Mesendoderm (in vitro differentiated cells): ENCODE measurements around the gene CHMP4B.

Source experiments
- DNase-seq: peaks from one replicate; pipeline ENCODE4 v3.0.0; 2013
- H2AK5ac ChIP-seq: 2 replicates; pipeline ENCODE4 v1.6.1; 2013; ENCODE audit warnings: low read length, inconsistent platforms
- H2BK120ac ChIP-seq: 2 replicates; pipeline ENCODE4 v1.6.1; 2013; ENCODE audit warnings: low read depth, mild to moderate bottlenecking, low read length, moderate library complexity, mixed read lengths
- H2BK15ac ChIP-seq: replicated peaks from 2 replicates; pipeline ENCODE4 v1.6.1; 2013; ENCODE audit warnings: low read depth, mild to moderate bottlenecking, moderate library complexity
- H2BK5ac ChIP-seq: 2 replicates; pipeline ENCODE4 v1.6.1; 2013; ENCODE audit warnings: low read length, inconsistent platforms
- H3K18ac ChIP-seq: 2 replicates; pipeline ENCODE4 v1.6.1; 2013; ENCODE audit warnings: mild to moderate bottlenecking, low read length, mixed read lengths
- H3K23ac ChIP-seq: one replicate; pipeline ENCODE4 v1.6.1; 2013; ENCODE audit warnings: low read length
- H3K27ac ChIP-seq: 2 replicates; pipeline ENCODE4 v1.5.1; 2013; ENCODE audit warnings: low read depth, mild to moderate bottlenecking, inconsistent platforms, low read length, moderate library complexity
- H3K27me3 ChIP-seq: 2 replicates; pipeline ENCODE4 v1.6.1; 2013; ENCODE audit warnings: low read length, control low read depth, mild to moderate bottlenecking, inconsistent platforms; ENCODE audit not compliant: insufficient read depth, poor library complexity
- H3K36me3 ChIP-seq: 2 replicates; pipeline ENCODE4 v1.6.1; 2013; ENCODE audit warnings: low read length, inconsistent platforms; ENCODE audit not compliant: control insufficient read depth, insufficient read depth
- H3K4ac ChIP-seq: one replicate; pipeline ENCODE4 v1.6.1; 2013; ENCODE audit warnings: low read depth, mild to moderate bottlenecking, low read length, moderate library complexity
- H3K4me1 ChIP-seq: 2 replicates; pipeline ENCODE4 v1.6.1; 2013; ENCODE audit warnings: low read depth, low read length, inconsistent platforms; ENCODE audit not compliant: control insufficient read depth
- H3K4me2 ChIP-seq: 2 replicates; pipeline ENCODE4 v1.6.1; 2013; ENCODE audit warnings: low read length
- H3K4me3 ChIP-seq: 2 replicates; pipeline ENCODE4 v1.5.1; 2013; ENCODE audit warnings: mild to moderate bottlenecking, low read length
- H3K56ac ChIP-seq: one replicate; pipeline ENCODE4 v1.6.1; 2013; ENCODE audit warnings: low read length
- H3K79me1 ChIP-seq: 2 replicates; pipeline ENCODE4 v1.6.1; 2013; ENCODE audit warnings: low read length, inconsistent platforms
- H3K79me2 ChIP-seq: 2 replicates; pipeline ENCODE4 v1.6.1; 2013; ENCODE audit warnings: mild to moderate bottlenecking, low read length; ENCODE audit not compliant: control insufficient read depth, insufficient read depth
- H3K9ac ChIP-seq: 2 replicates; pipeline ENCODE4 v1.6.1; 2013; ENCODE audit warnings: low read length, inconsistent platforms
- H4K5ac ChIP-seq: one replicate; pipeline ENCODE4 v1.6.1; 2013; ENCODE audit warnings: low read length
- H4K8ac ChIP-seq: one replicate; pipeline ENCODE4 v1.6.1; 2013; ENCODE audit warnings: low read depth, mild to moderate bottlenecking, control low read depth, low read length, moderate library complexity
- WGBS: extraction: QIAGEN DNeasy Blood & Tissue Kit; methylation state at CpG from one replicate; pipeline ENCODE4 v1.1.7; 2013; ENCODE audit warnings: low lambda C conversion rate, missing lambda C conversion rate; ENCODE audit not compliant: insufficient coverage; ENCODE audit errors: extremely low coverage; 5-methylcytosine and 5-hydroxymethylcytosine counted together

The CHMP4B gene

DNA sequence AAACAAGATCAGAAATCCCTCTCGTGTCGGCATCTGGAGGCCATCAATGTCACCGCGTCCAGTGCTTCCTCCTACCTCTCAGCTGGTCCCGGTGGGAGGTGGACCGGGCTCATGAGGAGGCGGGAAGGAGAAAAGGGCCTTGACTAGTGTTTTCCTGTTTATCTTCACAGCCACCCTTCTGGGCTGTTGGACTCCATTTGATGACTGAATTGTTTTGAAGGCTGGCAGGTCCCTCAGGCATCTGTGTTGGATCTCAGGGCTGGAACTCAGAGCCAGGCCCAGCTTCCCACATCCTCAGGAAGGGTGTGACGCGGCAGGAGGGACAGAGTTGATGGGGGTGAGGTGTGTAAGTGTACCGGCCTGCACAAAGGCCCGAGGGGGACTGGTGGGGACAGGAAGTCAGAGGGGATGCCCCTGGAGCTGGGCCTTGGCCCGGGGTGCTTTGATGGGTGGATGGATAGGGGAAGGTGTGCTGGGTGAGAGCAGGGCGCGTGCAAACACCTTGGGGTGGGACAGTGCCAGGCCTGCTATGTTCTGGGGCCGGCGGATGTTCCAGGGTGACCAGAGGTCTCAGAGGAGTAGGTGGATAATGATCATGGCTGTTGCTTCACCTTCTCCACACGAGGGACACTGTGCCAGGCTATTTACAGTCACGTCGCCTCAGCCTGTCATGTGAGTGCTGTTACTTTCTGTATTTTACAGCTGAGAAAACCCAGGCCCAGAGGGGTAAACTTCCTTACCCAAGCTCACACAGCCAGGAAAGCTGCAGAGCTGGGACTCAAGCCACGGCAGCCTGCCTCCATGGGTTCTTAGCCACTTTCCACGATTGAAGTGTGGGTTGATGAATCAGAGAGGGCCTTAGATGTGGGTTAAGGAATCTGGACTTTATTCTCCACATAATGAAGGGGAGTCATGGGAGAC lies 17.9 kb upstream of the CHMP4B start:
- peak; percentile 39 for DNase-seq
- H3K4me3 ChIP-seq = no peak overlapping the region
- H3K4ac ChIP-seq = no peak overlapping the region
- H2BK120ac ChIP-seq = no peak overlapping the region
- no peak overlapping the region for H3K9ac ChIP-seq
- no peak overlapping the region for H2BK5ac ChIP-seq
- peaks cover 1% of the 10 kb centered on the region for H3K36me3 ChIP-seq
- no peak overlapping the region for H3K18ac ChIP-seq
- no peaks in the 10 kb centered on the region for H3K27me3 ChIP-seq
- no peak overlapping the region for H4K5ac ChIP-seq
- H4K8ac ChIP-seq = no peak overlapping the region
- no peak overlapping the region for H3K4me2 ChIP-seq
- no peak overlapping the region for H2AK5ac ChIP-seq
- H2BK15ac ChIP-seq = no peak overlapping the region
- H3K79me1 ChIP-seq = no peaks in the 10 kb centered on the region
- H3K23ac ChIP-seq = no peak overlapping the region
- no CpG with 5 or more reads among the region's 21 CpGs for WGBS
- no peaks in the 10 kb centered on the region for H3K79me2 ChIP-seq
- H3K4me1 ChIP-seq = no peaks in the 10 kb centered on the region
- H3K56ac ChIP-seq = no peak overlapping the region
- no peak overlapping the region for H3K27ac ChIP-seq

DNA sequence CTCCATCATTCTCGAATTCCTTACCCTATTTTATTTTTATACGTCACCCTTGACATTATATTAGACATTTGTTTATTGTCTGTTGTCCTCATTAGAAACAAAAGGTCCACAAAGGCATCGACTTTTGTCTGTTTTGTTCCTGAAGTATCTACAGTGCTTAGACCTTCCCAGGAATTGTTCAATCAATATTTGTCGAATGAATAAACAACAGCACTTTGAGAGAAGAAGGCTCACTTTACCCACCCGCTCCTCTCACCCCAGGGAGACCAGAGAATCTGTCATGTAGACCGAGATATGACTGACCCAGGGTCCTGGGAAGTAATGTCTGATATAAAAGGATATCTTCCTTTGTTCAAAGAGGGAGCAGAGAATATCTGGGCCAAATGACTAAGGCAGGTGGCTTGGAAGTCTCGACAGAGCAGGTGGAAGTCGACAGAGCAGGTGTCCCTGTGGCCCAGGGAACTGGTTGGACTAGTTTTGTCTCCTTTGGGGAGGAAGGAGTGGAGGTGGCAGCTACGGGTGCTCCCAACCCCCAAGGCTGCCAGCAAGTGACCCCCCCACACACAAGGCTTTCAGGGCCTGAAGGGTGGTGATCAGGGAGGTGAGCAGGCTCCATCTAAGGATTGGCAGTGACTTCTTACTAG lies 14.8 kb upstream of the CHMP4B start:
- no peak overlapping the region for H3K9ac ChIP-seq
- H2BK5ac ChIP-seq = no peak overlapping the region
- H3K56ac ChIP-seq = no peak overlapping the region
- H2BK15ac ChIP-seq = no peak overlapping the region
- no peaks in the 10 kb centered on the region for H3K27me3 ChIP-seq
- H3K23ac ChIP-seq = no peak overlapping the region
- H4K5ac ChIP-seq = no peak overlapping the region
- no peak overlapping the region for H2AK5ac ChIP-seq
- no peak overlapping the region for H4K8ac ChIP-seq
- H3K4ac ChIP-seq = no peak overlapping the region
- H3K4me3 ChIP-seq = no peak overlapping the region
- no peak overlapping the region for H3K4me2 ChIP-seq
- H3K79me1 ChIP-seq = no peaks in the 10 kb centered on the region
- H2BK120ac ChIP-seq = no peak overlapping the region
- no peak for DNase-seq
- no peaks in the 10 kb centered on the region for H3K4me1 ChIP-seq
- H3K27ac ChIP-seq = no peak overlapping the region
- no CpG with 5 or more reads among the region's 9 CpGs for WGBS
- no peak overlapping the region for H3K18ac ChIP-seq
- H3K36me3 ChIP-seq = peaks cover 1% of the 10 kb centered on the region
- H3K79me2 ChIP-seq = no peaks in the 10 kb centered on the region

GRCh38 chr20:33796907-33797544 lies 14.1 kb upstream of the CHMP4B start:
- Histone ChIP-seq H4K8ac (no peak overlapping the region), H3K4me3 (no peak overlapping the region), H3K23ac (no peak overlapping the region), H3K4me2 (no peak overlapping the region), H3K9ac (no peak overlapping the region), H2BK120ac (no peak overlapping the region), H3K18ac (no peak overlapping the region), H3K36me3 (no peaks in the 10 kb centered on the region), H3K56ac (no peak overlapping the region), H3K27ac (no peak overlapping the region), H3K4me1 (no peaks in the 10 kb centered on the region), H3K4ac (no peak overlapping the region), H3K27me3 (no peaks in the 10 kb centered on the region), H2AK5ac (no peak overlapping the region), H2BK5ac (no peak overlapping the region), H3K79me2 (no peaks in the 10 kb centered on the region), H4K5ac (no peak overlapping the region), H3K79me1 (no peaks in the 10 kb centered on the region), H2BK15ac (no peak overlapping the region)
- 100% methylated on average over 1 of the region's 5 CpGs for WGBS
- DNase-seq = no peak

DNA sequence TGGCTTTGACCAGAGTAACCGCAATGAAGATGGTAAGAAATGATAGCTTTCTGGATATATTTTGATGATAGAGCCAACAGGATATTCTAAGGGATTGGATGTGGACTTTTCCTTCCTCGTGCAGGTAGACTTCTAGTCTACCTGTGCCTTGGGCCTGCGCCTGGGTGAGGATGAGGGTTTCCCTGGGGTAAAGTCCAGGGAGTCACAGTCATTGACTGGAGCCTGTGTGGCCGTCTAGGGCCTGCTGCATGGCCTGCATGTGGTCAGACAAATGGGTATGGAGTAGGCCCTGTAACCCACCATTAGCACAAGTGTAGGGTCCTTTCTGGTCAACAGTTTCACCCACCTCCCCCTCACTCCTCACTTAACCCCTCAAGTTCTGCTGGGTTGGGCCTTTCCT lies 12.7 kb upstream of the CHMP4B start:
- no peak overlapping the region for H2BK5ac ChIP-seq
- no peak overlapping the region for H2BK15ac ChIP-seq
- H3K79me2 ChIP-seq = no peaks in the 10 kb centered on the region
- no peak overlapping the region for H3K4ac ChIP-seq
- H3K27ac ChIP-seq = no peak overlapping the region
- no peak overlapping the region for H3K23ac ChIP-seq
- DNase-seq = no peak
- no peaks in the 10 kb centered on the region for H3K27me3 ChIP-seq
- WGBS = no CpG with 5 or more reads among the region's 4 CpGs
- H3K9ac ChIP-seq = no peak overlapping the region
- no peak overlapping the region for H3K56ac ChIP-seq
- H4K8ac ChIP-seq = no peak overlapping the region
- no peak overlapping the region for H4K5ac ChIP-seq
- no peak overlapping the region for H3K4me2 ChIP-seq
- no peak overlapping the region for H2AK5ac ChIP-seq
- H3K79me1 ChIP-seq = no peaks in the 10 kb centered on the region
- H2BK120ac ChIP-seq = no peak overlapping the region
- no peak overlapping the region for H3K18ac ChIP-seq
- no peaks in the 10 kb centered on the region for H3K36me3 ChIP-seq
- H3K4me3 ChIP-seq = no peak overlapping the region
- H3K4me1 ChIP-seq = no peaks in the 10 kb centered on the region

DNA sequence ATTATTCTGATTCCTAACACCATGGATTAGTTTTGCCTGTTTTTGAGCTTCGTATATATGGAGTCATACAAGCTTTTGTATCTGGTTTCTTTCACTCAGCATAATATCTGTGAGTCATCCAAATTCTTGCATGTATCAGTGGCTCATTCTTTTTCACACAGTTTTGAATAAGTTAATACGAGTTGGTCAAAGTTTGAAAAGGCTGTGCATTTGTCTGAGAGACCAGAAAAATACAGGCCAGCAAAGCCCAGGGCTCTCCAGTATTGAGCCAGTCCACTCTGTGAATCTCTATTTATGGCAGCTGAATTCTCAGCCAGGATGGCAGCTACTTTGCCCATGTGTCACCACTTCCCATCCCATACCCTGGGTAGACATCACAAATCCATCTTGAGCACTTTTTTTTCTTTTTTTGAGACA lies 7.2 kb upstream of the CHMP4B start:
- Histone ChIP-seq H4K5ac (no peak overlapping the region), H3K27ac (no peak overlapping the region), H3K27me3 (no peaks in the 10 kb centered on the region), H2BK15ac (no peak overlapping the region), H3K79me2 (no peaks in the 10 kb centered on the region), H3K23ac (no peak overlapping the region), H2AK5ac (no peak overlapping the region), H3K36me3 (no peaks in the 10 kb centered on the region), H2BK5ac (no peak overlapping the region), H3K18ac (no peak overlapping the region), H3K4me3 (no peak overlapping the region), H3K56ac (no peak overlapping the region), H3K4me2 (no peak overlapping the region), H4K8ac (no peak overlapping the region), H3K4ac (no peak overlapping the region), H2BK120ac (no peak overlapping the region), H3K9ac (no peak overlapping the region), H3K79me1 (no peaks in the 10 kb centered on the region), H3K4me1 (no peaks in the 10 kb centered on the region)
- DNase-seq = no peak
- no CpG with 5 or more reads among the region's 2 CpGs for WGBS
